Measurements from ENCODE around the gene MAGEB6B. TPM values are rescaled to one million over a fixed set of nuclear protein-coding genes. Genes with fewer than 3 reads are reported as not detected.

MAGEB6B gene, protein sequence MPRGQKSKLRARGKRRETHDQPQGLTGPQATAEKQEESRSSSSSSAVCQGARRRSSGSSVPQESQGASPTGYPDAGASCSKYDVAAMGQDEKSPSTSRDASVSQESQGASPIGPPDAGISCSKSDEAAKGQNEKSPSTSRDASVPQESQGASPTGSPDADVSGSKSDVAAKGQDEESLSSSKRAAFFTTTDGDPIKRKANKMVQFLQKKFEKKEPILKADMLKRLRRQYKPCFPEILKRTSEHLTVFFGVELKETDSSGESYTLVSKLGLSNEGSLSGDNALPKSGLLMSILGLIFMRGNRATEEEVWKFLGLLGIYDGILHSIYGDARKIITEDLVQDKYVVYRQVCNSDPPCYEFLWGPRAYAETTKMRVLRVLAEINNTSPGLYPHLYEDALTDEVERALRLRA
- total RNA-seq, result not detected
- polyA plus RNA-seq, result not detected
- long read RNA-seq, donor 1, result 0 reads
- long read RNA-seq, donor 2, result 0 reads
- long read RNA-seq, donor 3, result 0 reads

GRCh38 chrX:26160301-26160700 lies at the start of gene MAGEB6B:
MAGEB6B (plus strand) TSS chrX:26160601; CDS start chrX:26160601, 0 bp downstream.
- no peak within 1 kb of the TSS for H3K4me3 ChIP-seq
- intact Hi-C loops (cut with DNase I), result no loop called here
- H3K9me3 ChIP-seq, result no peaks in the 10 kb centered on the region
- H3K36me3 ChIP-seq, result no peaks in the 10 kb centered on the region
- DNase-seq (no peak), ATAC-seq (no peak)
- WGBS, 4 donors, result 90 to 95% (median 93%) methylated on average over 9 to 10 of the region's 10 CpGs
- no peaks in the 10 kb centered on the region for H3K4me1 ChIP-seq
- TF ChIP-seq, protein P1, sequence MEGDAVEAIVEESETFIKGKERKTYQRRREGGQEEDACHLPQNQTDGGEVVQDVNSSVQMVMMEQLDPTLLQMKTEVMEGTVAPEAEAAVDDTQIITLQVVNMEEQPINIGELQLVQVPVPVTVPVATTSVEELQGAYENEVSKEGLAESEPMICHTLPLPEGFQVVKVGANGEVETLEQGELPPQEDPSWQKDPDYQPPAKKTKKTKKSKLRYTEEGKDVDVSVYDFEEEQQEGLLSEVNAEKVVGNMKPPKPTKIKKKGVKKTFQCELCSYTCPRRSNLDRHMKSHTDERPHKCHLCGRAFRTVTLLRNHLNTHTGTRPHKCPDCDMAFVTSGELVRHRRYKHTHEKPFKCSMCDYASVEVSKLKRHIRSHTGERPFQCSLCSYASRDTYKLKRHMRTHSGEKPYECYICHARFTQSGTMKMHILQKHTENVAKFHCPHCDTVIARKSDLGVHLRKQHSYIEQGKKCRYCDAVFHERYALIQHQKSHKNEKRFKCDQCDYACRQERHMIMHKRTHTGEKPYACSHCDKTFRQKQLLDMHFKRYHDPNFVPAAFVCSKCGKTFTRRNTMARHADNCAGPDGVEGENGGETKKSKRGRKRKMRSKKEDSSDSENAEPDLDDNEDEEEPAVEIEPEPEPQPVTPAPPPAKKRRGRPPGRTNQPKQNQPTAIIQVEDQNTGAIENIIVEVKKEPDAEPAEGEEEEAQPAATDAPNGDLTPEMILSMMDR (IDR thresholded peaks at IDR 0.05), result no peak
- no peak for TF ChIP-seq POLR2A (IDR thresholded peaks at IDR 0.05)
- H3K27me3 ChIP-seq, result no peaks in the 10 kb centered on the region
- H3K27ac ChIP-seq, result no peak within 1 kb of the TSS

GRCh38 chrX:26138274-26138673 lies 22.1 kb upstream of the MAGEB6B start, which contains the start of gene MAGEB18:
MAGEB18 (plus strand) TSS chrX:26138343; CDS start chrX:26138986, 643 bp downstream.
- 86 to 90% (median 88%) methylated on average over 11 of the region's 11 CpGs for WGBS, 4 donors
- H3K27ac ChIP-seq, result no peak within 1 kb of the TSS
- no peaks in the 10 kb centered on the region for H3K4me1 ChIP-seq
- DNase-seq (no peak), ATAC-seq (no peak)
- no peaks in the 10 kb centered on the region for H3K9me3 ChIP-seq
- intact Hi-C loops (cut with DNase I), result no loop called here
- H3K4me3 ChIP-seq, result no peak within 1 kb of the TSS
- no peaks in the 10 kb centered on the region for H3K36me3 ChIP-seq
- TF ChIP-seq POLR2A (IDR thresholded peaks at IDR 0.05), result no peak
- TF ChIP-seq, protein P1 (IDR thresholded peaks at IDR 0.05), result no peak
- H3K27me3 ChIP-seq, result no peaks in the 10 kb centered on the region

DNA sequence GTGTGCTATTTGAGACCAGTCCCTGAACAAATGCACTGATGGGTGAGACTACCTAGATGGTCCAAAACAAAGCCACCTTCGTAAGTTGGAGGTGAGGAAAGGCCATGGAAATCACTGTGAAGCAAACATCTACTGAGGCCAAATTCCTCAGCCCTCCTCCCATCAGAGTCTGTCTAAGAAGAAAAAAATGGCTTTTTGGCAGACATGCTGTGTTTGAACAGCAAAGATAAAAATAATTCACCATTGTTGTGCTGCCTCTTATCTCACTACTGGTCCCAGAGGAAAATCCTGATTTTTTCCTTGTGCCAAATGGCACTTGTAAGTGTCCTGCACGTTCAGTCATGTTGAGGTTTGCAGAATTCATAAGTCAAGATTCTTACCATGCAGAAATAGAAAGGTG lies 14.4 kb upstream of the MAGEB6B start:
- Histone ChIP-seq H3K27me3 (no peaks in the 10 kb centered on the region), H3K4me3 (no peak overlapping the region), H3K36me3 (no peaks in the 10 kb centered on the region), H3K9me3 (no peaks in the 10 kb centered on the region), H3K4me1 (no peaks in the 10 kb centered on the region), H3K27ac (no peak overlapping the region)
- ATAC-seq, result peak in 1 of 4 donors; percentile 50
- no peak for DNase-seq
- WGBS, 4 donors, result 9 to 33% (median 24%) methylated on average over 2 of the region's 2 CpGs
- no peak for TF ChIP-seq POLR2A (IDR thresholded peaks at IDR 0.05)
- TF ChIP-seq, protein P1 (IDR thresholded peaks at IDR 0.05), result no peak
- intact Hi-C loops (cut with DNase I), result no loop called here

- intact Hi-C loops (cut with DNase I), result no loop called here
- H3K9me3 ChIP-seq, result no peaks in the 10 kb centered on the region
- WGBS, 4 donors, result 82 to 86% (median 84%) methylated on average over 16 to 17 of the region's 17 CpGs
- H3K4me3 ChIP-seq, result no peak within 1 kb of the TSS
- no peaks in the 10 kb centered on the region for H3K27me3 ChIP-seq
- no peak for DNase-seq
- no peak for ATAC-seq
- no peak within 1 kb of the TSS for H3K27ac ChIP-seq
- TF ChIP-seq, protein P1 (IDR thresholded peaks at IDR 0.05), result no peak
- TF ChIP-seq POLR2A (IDR thresholded peaks at IDR 0.05), result no peak
- no peaks in the 10 kb centered on the region for H3K36me3 ChIP-seq
- no peaks in the 10 kb centered on the region for H3K4me1 ChIP-seq
These were observed 31.8 kb downstream of the MAGEB6B start, which contains the start of gene MAGEB6 for GRCh38 chrX:26192204-26192603. MAGEB6 (plus strand) TSS chrX:26192440; CDS start chrX:26193847, 1,407 bp downstream.

Data from heart left ventricle (tissue), 16 donors.